SK-N-SH treated with all-trans-retinoic acid at 6 μM for 48 hours (cell line): ENCODE measurements around the gene DOHH.
A peak's percentile ranks its signal among the peaks of the same experiment; 100 is the strongest.

ENCODE experiments used
- ATAC-seq: fragments of 200-7000 bp; cut with Tn5 transposase; 3 replicates; pipeline ENCODE4 v1.9.1; 2020; ENCODE audit warnings: mild to moderate bottlenecking, moderate library complexity
- ARNTL ChIP-seq: fragments of 450-650 bp; formaldehyde crosslinking; IDR thresholded peaks from 2 replicates; pipeline ENCODE4 v1.5.0; 2020; ENCODE audit warnings: low read depth, mild to moderate bottlenecking, moderate library complexity, borderline replicate concordance
- BACH2 ChIP-seq: fragments of 250-450 bp; sonication (Bioruptor Pico); IDR thresholded peaks from 2 replicates; pipeline ENCODE4 v1.9.0; 2021; ENCODE audit warnings: mild to moderate bottlenecking, borderline replicate concordance
- CREB5 ChIP-seq: fragments of 250-450 bp; sonication (Bioruptor Pico); IDR thresholded peaks from 2 replicates; pipeline ENCODE4 v1.5.1; 2020; ENCODE audit warnings: low read depth, mild to moderate bottlenecking, moderate library complexity
- CSDC2 ChIP-seq: fragments of 250-450 bp; sonication (Bioruptor Pico); IDR thresholded peaks from 2 replicates; pipeline ENCODE4 v1.5.0; 2020; ENCODE audit warnings: mild to moderate bottlenecking, moderate library complexity
- CSRNP3 ChIP-seq: fragments of 250-450 bp; sonication (Bioruptor Pico); IDR thresholded peaks from 2 replicates; pipeline ENCODE4 v1.5.1; 2021; ENCODE audit warnings: mild to moderate bottlenecking, moderate library complexity
- ESRRG ChIP-seq: fragments of 250-450 bp; sonication (Bioruptor Pico); IDR thresholded peaks from 2 replicates; pipeline ENCODE4 v1.6.1; 2021; ENCODE audit warnings: mild to moderate bottlenecking
- GLIS3 ChIP-seq: fragments of 250-450 bp; sonication (Bioruptor Pico); IDR thresholded peaks from 2 replicates; pipeline ENCODE4 v1.5.0; 2020; ENCODE audit warnings: mild to moderate bottlenecking, moderate library complexity
- ISL1 ChIP-seq: fragments of 250-450 bp; sonication (Bioruptor Pico); IDR thresholded peaks from 2 replicates; pipeline ENCODE4 v2.1.2; 2022; ENCODE audit warnings: mild to moderate bottlenecking, moderate library complexity
- OSR1 ChIP-seq: fragments of 250-450 bp; sonication (Bioruptor Pico); IDR thresholded peaks from 2 replicates; pipeline ENCODE4 v1.8.0; 2022; ENCODE audit warnings: moderate library complexity, mild to moderate bottlenecking, inconsistent platforms
- PATZ1 ChIP-seq: fragments of 250-450 bp; sonication (Bioruptor Pico); IDR thresholded peaks from 2 replicates; pipeline ENCODE4 v1.8.0; 2020; ENCODE audit warnings: mild to moderate bottlenecking, moderate library complexity, borderline replicate concordance
- POU6F1 ChIP-seq: fragments of 250-450 bp; sonication (Bioruptor Pico); IDR thresholded peaks from 2 replicates; pipeline ENCODE4 v1.8.0; 2021; ENCODE audit warnings: low read depth, mild to moderate bottlenecking, moderate library complexity, borderline replicate concordance
- PPARA ChIP-seq: fragments of 250-450 bp; sonication (Bioruptor Pico); IDR thresholded peaks from 2 replicates; pipeline ENCODE4 v1.5.0; 2020; ENCODE audit warnings: mild to moderate bottlenecking, borderline replicate concordance
- RARB ChIP-seq: fragments of 250-450 bp; sonication (Bioruptor Pico); IDR thresholded peaks from 2 replicates; pipeline ENCODE4 v1.8.0; 2021; ENCODE audit warnings: mild to moderate bottlenecking, moderate library complexity
- SNAI2 ChIP-seq: fragments of 250-450 bp; sonication (Bioruptor Pico); IDR thresholded peaks from 2 replicates; pipeline ENCODE4 v1.5.0; 2020; ENCODE audit warnings: mild to moderate bottlenecking, moderate library complexity
- TCF4 ChIP-seq: fragments of 250-450 bp; sonication (Bioruptor Pico); IDR thresholded peaks from 2 replicates; pipeline ENCODE4 v1.8.0; 2021; ENCODE audit warnings: mild to moderate bottlenecking, moderate library complexity, borderline replicate concordance
- TOX ChIP-seq: fragments of 250-450 bp; sonication (Bioruptor Pico); IDR thresholded peaks from 2 replicates; pipeline ENCODE4 v1.8.0; 2021; ENCODE audit warnings: mild to moderate bottlenecking, moderate library complexity, borderline replicate concordance
- TSHZ2 ChIP-seq: fragments of 250-450 bp; sonication (Bioruptor Pico); IDR thresholded peaks from 2 replicates; pipeline ENCODE4 v1.5.0; 2020; ENCODE audit warnings: mild to moderate bottlenecking, moderate library complexity
- ZC3H10 ChIP-seq: fragments of 250-450 bp; sonication (Bioruptor Pico); IDR thresholded peaks from 2 replicates; pipeline ENCODE4 v1.5.1; 2021; ENCODE audit warnings: mild to moderate bottlenecking, moderate library complexity
- ZFP3 ChIP-seq: fragments of 250-450 bp; sonication (Bioruptor Pico); IDR thresholded peaks from 2 replicates; pipeline ENCODE4 v1.5.0; 2020; ENCODE audit warnings: mild to moderate bottlenecking, moderate library complexity
- ZFP30 ChIP-seq: fragments of 450-650 bp; formaldehyde crosslinking; IDR thresholded peaks from 2 replicates; pipeline ENCODE4 v1.5.0; 2022; ENCODE audit warnings: mild to moderate bottlenecking, moderate library complexity
- ZNF70 ChIP-seq: fragments of 450-650 bp; formaldehyde crosslinking; IDR thresholded peaks from 2 replicates; pipeline ENCODE4 v1.5.0; 2020; ENCODE audit warnings: mild to moderate bottlenecking, moderate library complexity

DOHH gene

GRCh38 chr19:3544742-3545668 lies 44.5 kb upstream of the DOHH start:
- peak; percentile 82 for ATAC-seq
- no peak for TF ChIP-seq ZC3H10 (CRISPR knock-in tag)
- TF ChIP-seq CSDC2 (CRISPR knock-in tag) = no peak

GRCh38 chr19:3544058-3544376 lies 43.5 kb upstream of the DOHH start:
- no peak for TF ChIP-seq ZNF70 (CRISPR knock-in tag)
- TF ChIP-seq SNAI2 = no peak
- TF ChIP-seq ISL1 (CRISPR knock-in tag) = no peak
- no peak for TF ChIP-seq ESRRG (CRISPR knock-in tag)
- no peak for TF ChIP-seq OSR1 (CRISPR knock-in tag)
- TF ChIP-seq ZFP3 = no peak
- TF ChIP-seq POU6F1 (CRISPR knock-in tag) = no peak
- TF ChIP-seq CSDC2 (CRISPR knock-in tag) = no peak
- no peak for TF ChIP-seq ZC3H10 (CRISPR knock-in tag)
- no peak for ATAC-seq

- ATAC-seq = no peak
These were observed 42.9 kb upstream of the DOHH start for GRCh38 chr19:3543150-3544057.

More at GRCh38 chr19:3543150-3544057, 42.9 kb upstream of the DOHH start:
- TF ChIP-seq ESRRG (CRISPR knock-in tag) (no peak), PPARA (no peak), ARNTL (CRISPR knock-in tag) (no peak), ZFP3 (no peak), ZFP30 (no peak), TSHZ2 (CRISPR knock-in tag) (no peak), CSRNP3 (CRISPR knock-in tag) (no peak), GLIS3 (CRISPR knock-in tag) (no peak), RARB (no peak), PATZ1 (CRISPR knock-in tag) (no peak), BACH2 (CRISPR knock-in tag) (no peak), ISL1 (CRISPR knock-in tag) (no peak), TOX (no peak), ZC3H10 (CRISPR knock-in tag) (no peak), TCF4 (CRISPR knock-in tag) (no peak), SNAI2 (no peak), CREB5 (no peak), OSR1 (CRISPR knock-in tag) (no peak)
